Loucy (cell line): ENCODE data around the gene HMCN1.

Source experiments
- H2AFZ ChIP-seq: fragments of 200-600 bp; sonication (generic); 2 replicates; pipeline ENCODE4 v1.6.0; 2016; ENCODE audit warnings: antibody characterized with exemption, mild to moderate bottlenecking, low read length, moderate library complexity
- H3F3A ChIP-seq: fragments of 200-600 bp; 2 replicates; pipeline ENCODE4 v1.6.0; 2016; ENCODE audit warnings: antibody characterized with exemption, low read depth, mild to moderate bottlenecking
- H3K27me3 ChIP-seq: fragments of 200-600 bp; sonication (generic); 2 replicates; pipeline ENCODE4 v1.6.1; 2014; ENCODE audit warnings: low read length, mild to moderate bottlenecking; ENCODE audit not compliant: insufficient read depth, poor library complexity, severe bottlenecking
- H3K36me3 ChIP-seq: fragments of 200-600 bp; sonication (generic); 2 replicates; pipeline ENCODE4 v1.6.1; 2016; ENCODE audit warnings: low read length; ENCODE audit not compliant: insufficient read depth
- H3K4me1 ChIP-seq: fragments of 200-600 bp; sonication (generic); 2 replicates; pipeline ENCODE4 v1.5.1; 2014; ENCODE audit warnings: low read length, mild to moderate bottlenecking; ENCODE audit not compliant: insufficient read depth, poor library complexity, severe bottlenecking
- H3K4me2 ChIP-seq: fragments of 200-600 bp; sonication (generic); 2 replicates; pipeline ENCODE4 v1.6.0; 2014; ENCODE audit warnings: antibody characterized with exemption, low read length, low read depth, mild to moderate bottlenecking; ENCODE audit not compliant: poor library complexity, severe bottlenecking
- H3K4me3 ChIP-seq: fragments of 200-600 bp; sonication (generic); 2 replicates; pipeline ENCODE4 v1.5.1; 2014; ENCODE audit warnings: low read length, mild to moderate bottlenecking, mixed read lengths; ENCODE audit not compliant: poor library complexity, severe bottlenecking
- H3K79me2 ChIP-seq: fragments of 200-600 bp; sonication (generic); 2 replicates; pipeline ENCODE4 v1.6.1; 2014; ENCODE audit warnings: low read length; ENCODE audit not compliant: insufficient read depth
- H3K9ac ChIP-seq: fragments of 200-600 bp; sonication (generic); 2 replicates; pipeline ENCODE4 v1.6.0; 2014; ENCODE audit warnings: mild to moderate bottlenecking, low read depth, low read length, moderate library complexity; ENCODE audit not compliant: poor library complexity, severe bottlenecking
- H3K9me2 ChIP-seq: fragments of 200-600 bp; sonication (generic); replicated peaks from 2 replicates; pipeline ENCODE4 v1.6.1; 2016; ENCODE audit warnings: low read depth, low read length, mixed read lengths
- H3K9me3 ChIP-seq: fragments of 200-600 bp; sonication (generic); 2 replicates; pipeline ENCODE4 v1.6.1; 2014; ENCODE audit warnings: mild to moderate bottlenecking, antibody characterized with exemption, low read length, low read depth; ENCODE audit not compliant: insufficient read depth
- H4K20me1 ChIP-seq: fragments of 200-600 bp; sonication (generic); 2 replicates; pipeline ENCODE4 v1.6.0; 2014; ENCODE audit warnings: antibody characterized with exemption, low read length, mild to moderate bottlenecking; ENCODE audit not compliant: insufficient read depth, poor library complexity, severe bottlenecking
- CTCF ChIP-seq: fragments of 200-600 bp; sonication (generic); conservative IDR thresholded peaks from 2 replicates; pipeline ENCODE4 v1.5.1; 2014; ENCODE audit warnings: mild to moderate bottlenecking, antibody characterized with exemption, low read length
- EZH2phosphoT487 ChIP-seq: fragments of 200-600 bp; IDR thresholded peaks from 2 replicates; pipeline ENCODE4 v1.6.1; 2018; ENCODE audit warnings: antibody characterized with exemption, mild to moderate bottlenecking, moderate library complexity, borderline replicate concordance

The HMCN1 gene

GRCh38 chr1:186046437-186047211, 312.4 kb downstream of the HMCN1 start:
- Histone ChIP-seq H3K36me3 (no peaks in the 10 kb centered on the region), H3K4me2 (no peak overlapping the region), H3K9me3 (no peaks in the 10 kb centered on the region), H3K27me3 (no peaks in the 10 kb centered on the region), H3F3A (no peaks in the 10 kb centered on the region), H4K20me1 (no peaks in the 10 kb centered on the region), H3K79me2 (no peaks in the 10 kb centered on the region), H3K9me2 (no peaks in the 10 kb centered on the region), H3K4me3 (no peak overlapping the region), H3K4me1 (no peaks in the 10 kb centered on the region), H3K9ac (no peak overlapping the region), H2AFZ (no peak overlapping the region)
- TF ChIP-seq CTCF (no peak), EZH2phosphoT487 (no peak)

- no peaks in the 10 kb centered on the region for H3K36me3 ChIP-seq
- no peak overlapping the region for H3K4me2 ChIP-seq
- no peaks in the 10 kb centered on the region for H3F3A ChIP-seq
- no peaks in the 10 kb centered on the region for H3K79me2 ChIP-seq
- H3K9me3 ChIP-seq, result no peaks in the 10 kb centered on the region
- no peaks in the 10 kb centered on the region for H3K27me3 ChIP-seq
- no peak for TF ChIP-seq EZH2phosphoT487
- no peak for TF ChIP-seq CTCF
- no peaks in the 10 kb centered on the region for H3K9me2 ChIP-seq
- H3K9ac ChIP-seq, result no peak overlapping the region
- no peak overlapping the region for H2AFZ ChIP-seq
- no peaks in the 10 kb centered on the region for H4K20me1 ChIP-seq
- H3K4me3 ChIP-seq, result no peak overlapping the region
- H3K4me1 ChIP-seq, result no peaks in the 10 kb centered on the region
Measured at GRCh38 chr1:186050360-186050759, 316.2 kb downstream of the HMCN1 start.

GRCh38 chr1:186054003-186054402, 319.8 kb downstream of the HMCN1 start:
- Histone ChIP-seq H3K36me3 (no peaks in the 10 kb centered on the region), H3K9me3 (no peaks in the 10 kb centered on the region), H2AFZ (no peak overlapping the region), H3K4me2 (no peak overlapping the region), H4K20me1 (no peaks in the 10 kb centered on the region), H3K9ac (no peak overlapping the region), H3K27me3 (no peaks in the 10 kb centered on the region), H3F3A (no peaks in the 10 kb centered on the region), H3K9me2 (no peaks in the 10 kb centered on the region), H3K4me3 (no peak overlapping the region), H3K79me2 (no peaks in the 10 kb centered on the region), H3K4me1 (no peaks in the 10 kb centered on the region)
- no peak for TF ChIP-seq CTCF
- no peak for TF ChIP-seq EZH2phosphoT487
